ENCODE measurements around the gene RNF32. TPM values are rescaled to one million over a fixed set of nuclear protein-coding genes. Genes with fewer than 3 reads are reported as not detected.

Gene RNF32
- total and polyA plus RNA-seq, 4 experiments from 2014 or later = 1.3 to 2.0 (median 1.7) TPM

DNA sequence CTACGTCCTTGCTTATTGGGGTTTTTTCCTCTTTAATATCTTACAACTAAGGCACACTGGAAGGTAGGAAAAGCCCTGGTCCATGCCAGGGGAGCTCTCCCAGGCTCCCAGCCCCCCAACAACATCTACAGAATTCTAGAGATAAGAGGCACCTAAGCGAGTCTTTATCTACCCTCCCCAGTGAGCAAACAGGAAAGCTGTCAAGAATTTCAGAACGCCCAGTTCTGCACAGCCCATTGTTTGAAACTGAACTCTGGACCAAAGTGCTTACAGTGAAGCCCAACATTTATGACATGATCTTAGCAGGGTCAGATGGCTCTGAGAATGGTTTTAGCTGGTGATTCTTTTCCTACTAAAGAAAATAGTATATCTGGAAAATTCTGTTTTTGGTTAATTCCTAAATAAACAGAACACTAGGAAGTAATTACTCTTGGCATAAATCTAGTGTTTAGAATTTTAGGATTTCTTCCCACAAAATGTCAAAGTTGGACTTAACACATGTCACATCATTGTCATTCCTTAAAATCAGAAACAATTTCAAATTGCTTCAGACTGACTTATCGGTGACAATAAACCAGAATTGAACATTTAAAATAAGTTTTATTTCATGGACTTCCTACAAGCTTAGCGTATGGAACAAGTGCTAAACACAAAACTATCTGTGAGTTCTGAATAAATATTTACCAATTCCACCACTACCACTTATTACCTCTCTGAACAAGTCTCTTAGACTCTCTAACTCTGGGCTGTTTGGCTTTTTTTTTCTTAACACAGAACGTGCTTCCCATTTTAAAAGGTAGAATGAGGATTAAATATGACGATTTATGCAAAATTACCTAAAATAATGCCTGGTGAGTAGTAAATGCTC is 31.3 kb upstream of the RNF32 start:
- Mint-ChIP-seq H3K36me3 (peaks cover 0 to 2% of the 10 kb centered on the region in 2 donors), H3K9me3 (no peaks in the 10 kb centered on the region), H3K27me3 (peaks cover 8 to 15% of the 10 kb centered on the region in 2 donors), H3K4me1 (peaks cover 20 to 50% (median 29%) of the 10 kb centered on the region in 4 donors), H3K4me3 (peak overlapping the region in 7 of 8 donors; percentile 41 to 74 (median 58)), H3K27ac (peak overlapping the region in 3 of 7 donors; percentile 1 to 74 (median 24))
- H3K9me3 ChIP-seq (ENCODE audit: control insufficient read depth in 1 of 2, low read length in 2 of 2) = no peaks in the 10 kb centered on the region
- intact Hi-C loops (cut with micrococcal nuclease) = no loop called here
- no peak overlapping the region for H3K27ac ChIP-seq (ENCODE audit: low read depth, low read length)
- H3K27me3 ChIP-seq (ENCODE audit: insufficient read depth, low read length) = no peaks in the 10 kb centered on the region
- DNase-seq = no peak
- ChIA-PET POLR2A (ENCODE audit: partially characterized antibody) (no interaction called here), CTCF (ENCODE audit: partially characterized antibody) (no interaction called here)
- no peaks in the 10 kb centered on the region for H3K36me3 ChIP-seq (ENCODE audit: insufficient read depth, low read length)
- peaks cover 30% of the 10 kb centered on the region for H3K4me1 ChIP-seq (ENCODE audit: insufficient read depth, low read length)
- H3K4me3 ChIP-seq (ENCODE audit: low read length in 2 of 2) = no peak overlapping the region

DNA sequence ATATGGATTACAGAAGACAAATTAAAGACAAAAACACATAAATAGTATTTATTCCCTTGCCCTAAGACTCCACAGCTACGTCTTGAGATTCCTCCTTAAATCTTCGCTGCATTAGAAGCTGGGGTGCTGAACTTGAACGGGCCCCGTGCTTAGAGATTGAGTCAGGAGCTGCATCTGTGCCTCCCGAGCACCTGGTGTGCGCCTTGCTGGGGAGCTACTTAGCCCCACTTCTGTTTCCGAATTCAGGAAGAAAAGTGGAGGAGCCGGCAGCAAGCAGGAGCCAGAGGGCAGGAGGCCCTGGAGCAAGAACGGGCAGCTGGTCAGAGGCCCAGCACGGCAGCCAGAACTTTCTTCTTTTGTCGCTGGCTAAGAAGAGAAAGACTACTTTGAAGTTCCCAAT is 30.4 kb upstream of the RNF32 start:
- peaks cover 9 to 14% of the 10 kb centered on the region in 2 donors for H3K27me3 Mint-ChIP-seq
- peak overlapping the region in 1 of 8 donors; percentile 22 for H3K4me3 Mint-ChIP-seq
- no peak for DNase-seq
- intact Hi-C loops (cut with micrococcal nuclease) = no loop called here
- no peaks in the 10 kb centered on the region for H3K9me3 ChIP-seq (ENCODE audit: control insufficient read depth in 1 of 2, low read length in 2 of 2)
- ChIA-PET POLR2A (ENCODE audit: partially characterized antibody) (interaction anchor here (0.5 kb wide), 1 partner anchor 797 kb away, joined by 3 read pairs; no protein-coding TSS in a partner anchor), CTCF (ENCODE audit: partially characterized antibody) (interaction anchor here (0.6 kb wide), 1 partner anchor 276 kb away, joined by 3 read pairs; no protein-coding TSS in a partner anchor)
- H3K36me3 Mint-ChIP-seq = peaks cover 0 to 2% of the 10 kb centered on the region in 2 donors
- no peak overlapping the region for H3K27ac ChIP-seq (ENCODE audit: low read depth, low read length)
- no peaks in the 10 kb centered on the region for H3K9me3 Mint-ChIP-seq
- H3K4me1 ChIP-seq (ENCODE audit: insufficient read depth, low read length) = peaks cover 30% of the 10 kb centered on the region
- H3K27me3 ChIP-seq (ENCODE audit: insufficient read depth, low read length) = no peaks in the 10 kb centered on the region
- no peak overlapping the region for H3K27ac Mint-ChIP-seq
- peaks cover 23 to 57% (median 32%) of the 10 kb centered on the region in 4 donors for H3K4me1 Mint-ChIP-seq
- no peak overlapping the region for H3K4me3 ChIP-seq (ENCODE audit: low read length in 2 of 2)
- H3K36me3 ChIP-seq (ENCODE audit: insufficient read depth, low read length) = no peaks in the 10 kb centered on the region

DNA sequence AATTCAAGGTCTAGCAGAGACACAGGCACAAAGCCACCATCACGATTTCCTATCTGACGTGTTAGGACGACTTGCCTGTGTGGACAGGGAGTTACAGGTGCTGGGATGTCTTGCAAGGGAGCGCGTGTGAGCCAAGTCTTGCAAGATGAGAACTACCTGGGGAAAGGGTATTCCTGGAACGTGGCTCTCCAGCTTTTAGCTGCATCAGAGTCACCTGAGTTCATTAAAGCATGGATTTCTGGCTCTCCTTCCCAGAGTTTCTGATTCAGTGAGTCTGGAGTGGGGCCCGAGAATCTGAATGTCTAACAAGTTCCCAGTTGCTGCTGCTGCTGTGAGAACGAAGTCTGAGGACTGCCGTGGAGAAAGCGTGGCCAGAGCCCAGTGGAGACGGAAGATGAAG is 30.0 kb upstream of the RNF32 start:
- Mint-ChIP-seq H3K27ac (peak overlapping the region in 4 of 7 donors; percentile 12 to 65 (median 39)), H3K36me3 (peaks cover 0 to 2% of the 10 kb centered on the region in 2 donors)

DNA sequence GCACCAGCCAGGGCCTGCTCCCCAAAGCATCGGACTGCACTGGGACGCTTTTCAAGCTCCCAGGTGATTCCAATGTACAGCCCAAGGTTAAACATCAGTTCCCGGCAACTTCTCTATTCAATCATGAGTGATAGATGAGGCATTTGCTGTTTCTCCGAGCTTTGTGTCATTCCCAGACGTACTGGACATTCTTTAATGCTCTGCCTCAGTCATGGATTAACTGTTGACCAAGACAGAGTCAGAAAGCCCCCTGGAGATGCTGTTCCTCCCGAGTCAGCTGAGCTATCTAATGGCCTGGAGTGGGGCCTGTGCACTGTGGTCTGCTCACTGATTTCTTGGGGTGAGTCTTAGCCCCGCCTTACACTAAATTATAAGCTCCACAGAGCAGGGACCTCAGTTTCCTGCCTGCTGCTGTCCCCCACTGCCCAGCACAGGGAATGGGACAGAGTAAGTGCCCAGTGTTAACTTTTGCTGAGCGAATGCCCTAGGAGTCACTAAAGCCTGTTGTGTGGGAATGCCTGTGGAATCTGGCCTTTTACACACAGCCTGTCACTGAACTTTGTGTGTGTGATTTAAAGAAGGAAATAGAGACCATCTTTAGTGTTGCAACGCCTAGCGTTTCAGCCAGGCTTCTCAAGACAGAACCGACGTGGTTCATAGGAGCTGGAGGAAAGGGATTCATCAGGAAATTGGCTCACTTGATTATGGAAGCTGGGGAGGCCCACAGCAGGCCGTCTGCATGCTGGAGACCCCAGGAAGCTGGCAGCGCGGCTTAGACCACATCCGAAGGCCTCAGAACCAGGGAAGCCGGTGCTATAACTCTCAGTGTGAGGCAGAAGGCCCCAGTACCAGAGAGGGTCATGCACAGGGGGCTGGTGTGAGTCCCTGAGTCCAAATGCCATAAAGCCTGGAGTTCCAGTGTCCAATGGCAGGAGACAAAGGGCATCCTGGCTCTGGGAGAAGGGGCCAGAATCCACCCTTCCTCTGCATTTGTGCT is 29.3 kb upstream of the RNF32 start:
- intact Hi-C loops (cut with micrococcal nuclease) = no loop called here
- peaks cover 30% of the 10 kb centered on the region for H3K4me1 ChIP-seq (ENCODE audit: insufficient read depth, low read length)
- no peak for DNase-seq
- CTCF ChIA-PET (ENCODE audit: partially characterized antibody) = no interaction called here
- H3K4me3 ChIP-seq (ENCODE audit: low read length in 2 of 2) = no peak overlapping the region
- peaks cover 24 to 57% (median 33%) of the 10 kb centered on the region in 4 donors for H3K4me1 Mint-ChIP-seq
- peaks cover 16 to 18% of the 10 kb centered on the region in 2 donors for H3K27me3 Mint-ChIP-seq
- H3K9me3 ChIP-seq (ENCODE audit: control insufficient read depth in 1 of 2, low read length in 2 of 2) = no peaks in the 10 kb centered on the region
- H3K27ac Mint-ChIP-seq = peak overlapping the region in 4 of 7 donors; percentile 29 to 91 (median 88)
- peak overlapping the region in 2 of 8 donors; percentile 17 to 20 for H3K4me3 Mint-ChIP-seq
- peaks cover 0 to 2% of the 10 kb centered on the region in 2 donors for H3K36me3 Mint-ChIP-seq
- no peaks in the 10 kb centered on the region for H3K9me3 Mint-ChIP-seq
- H3K27ac ChIP-seq (ENCODE audit: low read depth, low read length) = no peak overlapping the region
- H3K27me3 ChIP-seq (ENCODE audit: insufficient read depth, low read length) = no peaks in the 10 kb centered on the region
- POLR2A ChIA-PET (ENCODE audit: partially characterized antibody) = no interaction called here
- H3K36me3 ChIP-seq (ENCODE audit: insufficient read depth, low read length) = no peaks in the 10 kb centered on the region

More for the DNA sequence above, 30.0 kb upstream of the RNF32 start:
- H3K27me3 Mint-ChIP-seq = peaks cover 13 to 14% of the 10 kb centered on the region in 2 donors
- CTCF ChIA-PET (ENCODE audit: partially characterized antibody) = no interaction called here
- Histone ChIP-seq H3K4me3 (ENCODE audit: low read length in 2 of 2) (no peak overlapping the region), H3K27me3 (ENCODE audit: insufficient read depth, low read length) (no peaks in the 10 kb centered on the region), H3K9me3 (ENCODE audit: control insufficient read depth in 1 of 2, low read length in 2 of 2) (no peaks in the 10 kb centered on the region), H3K36me3 (ENCODE audit: insufficient read depth, low read length) (no peaks in the 10 kb centered on the region), H3K4me1 (ENCODE audit: insufficient read depth, low read length) (peaks cover 30% of the 10 kb centered on the region), H3K27ac (ENCODE audit: low read depth, low read length) (no peak overlapping the region)
- POLR2A ChIA-PET (ENCODE audit: partially characterized antibody) = interaction anchor here (0.5 kb wide), 1 partner anchor 798 kb away, joined by 3 read pairs; no protein-coding TSS in a partner anchor
- intact Hi-C loops (cut with micrococcal nuclease) = no loop called here
- peaks cover 24 to 57% (median 33%) of the 10 kb centered on the region in 4 donors for H3K4me1 Mint-ChIP-seq
- DNase-seq = no peak
- H3K9me3 Mint-ChIP-seq = no peaks in the 10 kb centered on the region
- peak overlapping the region in 2 of 8 donors; percentile 20 to 22 for H3K4me3 Mint-ChIP-seq

DNA sequence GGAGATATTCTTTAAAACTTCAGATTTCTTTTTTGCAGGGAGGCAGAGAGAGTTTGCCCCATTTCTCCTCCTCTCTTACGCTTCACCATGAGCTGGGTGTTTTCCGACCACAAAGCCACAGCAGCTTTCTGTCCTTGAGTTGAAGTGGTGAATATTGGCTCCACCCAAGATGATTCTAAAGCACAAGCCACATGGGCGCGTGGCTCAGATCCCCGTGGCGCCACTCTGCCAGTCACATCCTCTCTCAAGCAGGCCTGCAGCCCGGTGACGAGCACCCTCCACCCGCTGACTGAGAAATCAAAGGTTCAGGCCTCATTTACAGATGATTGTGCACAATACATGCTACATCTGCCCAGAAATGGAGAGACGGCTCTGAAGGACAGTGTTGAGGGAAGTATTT is 27.6 kb upstream of the RNF32 start:
- H3K36me3 Mint-ChIP-seq = peaks cover 0 to 2% of the 10 kb centered on the region in 2 donors
- intact Hi-C loops (cut with micrococcal nuclease) = loop anchor here (1.0 kb wide), 1 partner anchor 27 kb away; the partner anchor contains the start of gene RNF32
- Histone ChIP-seq H3K27ac (ENCODE audit: low read depth, low read length) (no peak overlapping the region), H3K27me3 (ENCODE audit: insufficient read depth, low read length) (peaks cover 9% of the 10 kb centered on the region), H3K4me1 (ENCODE audit: insufficient read depth, low read length) (peaks cover 30% of the 10 kb centered on the region), H3K9me3 (ENCODE audit: control insufficient read depth in 1 of 2, low read length in 2 of 2) (no peaks in the 10 kb centered on the region), H3K4me3 (ENCODE audit: low read length in 2 of 2) (no peak overlapping the region), H3K36me3 (ENCODE audit: insufficient read depth, low read length) (no peaks in the 10 kb centered on the region)
- ChIA-PET CTCF (ENCODE audit: partially characterized antibody) (interaction anchor here (1.8 kb wide), 1 partner anchor 14 kb away, joined by 4 read pairs; no protein-coding TSS in a partner anchor), POLR2A (ENCODE audit: partially characterized antibody) (interaction anchor here (0.7 to 1.6 kb wide), 3 partner anchors 26 to 281 kb away, joined by 3 to 15 read pairs (median 4); partner anchors contain the start of genes LMBR1 and RNF32)
- H3K9me3 Mint-ChIP-seq = no peaks in the 10 kb centered on the region
- peaks cover 23 to 26% of the 10 kb centered on the region in 2 donors for H3K27me3 Mint-ChIP-seq
- H3K27ac Mint-ChIP-seq = peak overlapping the region; percentile 43 to 91 (median 88)
- H3K4me1 Mint-ChIP-seq = peaks cover 26 to 61% (median 40%) of the 10 kb centered on the region in 4 donors
- peak overlapping the region in 7 of 8 donors; percentile 2 to 72 (median 36) for H3K4me3 Mint-ChIP-seq
- peak; percentile 77 to 89 (median 83) for DNase-seq

DNA sequence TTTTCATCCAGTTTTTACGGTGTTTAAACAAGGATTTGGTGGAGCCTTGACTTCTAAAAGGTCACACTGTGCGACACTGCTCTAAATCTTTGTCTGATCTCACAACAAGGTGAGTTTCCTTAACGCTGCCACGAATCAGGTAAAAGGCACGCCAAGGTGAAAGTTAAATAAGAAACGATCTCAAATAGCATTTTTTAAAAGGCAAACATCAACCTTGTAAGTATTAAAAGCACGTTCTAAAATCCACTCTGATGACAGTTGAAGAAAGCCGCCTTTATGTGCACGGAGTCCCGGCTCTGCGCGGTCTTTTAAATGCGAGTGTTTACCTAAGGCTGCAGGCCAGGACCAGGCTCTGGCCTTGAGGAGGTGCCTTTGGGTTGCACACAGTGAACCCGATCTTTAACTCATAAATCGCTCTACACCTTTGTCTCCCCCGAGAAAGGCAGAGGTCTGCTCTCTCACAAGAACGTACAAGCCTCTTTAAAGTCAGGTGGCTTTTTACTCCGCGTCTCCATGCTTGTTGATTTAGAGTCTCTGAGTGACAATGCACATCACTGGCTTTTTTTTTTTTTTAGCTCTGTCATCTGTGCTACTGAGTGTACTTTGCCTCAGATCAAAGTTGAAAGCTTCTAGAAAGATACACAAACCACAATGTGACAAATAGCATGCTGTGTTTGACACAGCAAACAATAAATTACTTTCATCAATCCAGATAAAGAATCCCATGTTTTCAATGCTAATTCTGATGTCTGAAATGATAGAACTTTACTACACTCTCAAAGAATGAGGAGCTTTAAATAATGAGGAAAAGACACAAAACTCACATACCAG is 25.9 kb upstream of the RNF32 start:
- no peak for DNase-seq
- Histone ChIP-seq H3K27ac (ENCODE audit: low read depth, low read length) (no peak overlapping the region), H3K27me3 (ENCODE audit: insufficient read depth, low read length) (peaks cover 9% of the 10 kb centered on the region), H3K4me3 (ENCODE audit: low read length in 2 of 2) (no peak overlapping the region), H3K4me1 (ENCODE audit: insufficient read depth, low read length) (peaks cover 30% of the 10 kb centered on the region), H3K36me3 (ENCODE audit: insufficient read depth, low read length) (no peaks in the 10 kb centered on the region), H3K9me3 (ENCODE audit: control insufficient read depth in 1 of 2, low read length in 2 of 2) (no peaks in the 10 kb centered on the region)
- H3K9me3 Mint-ChIP-seq = no peaks in the 10 kb centered on the region
- ChIA-PET POLR2A (ENCODE audit: partially characterized antibody) (no interaction called here), CTCF (ENCODE audit: partially characterized antibody) (no interaction called here)
- peak overlapping the region in 1 of 7 donors; percentile 68 for H3K27ac Mint-ChIP-seq
- intact Hi-C loops (cut with micrococcal nuclease) = no loop called here
- H3K36me3 Mint-ChIP-seq = peaks cover 0 to 2% of the 10 kb centered on the region in 2 donors
- peaks cover 26 to 29% of the 10 kb centered on the region in 2 donors for H3K27me3 Mint-ChIP-seq
- H3K4me1 Mint-ChIP-seq = peaks cover 20 to 50% (median 34%) of the 10 kb centered on the region in 4 donors
- H3K4me3 Mint-ChIP-seq = no peak overlapping the region

All from CD4-positive, alpha-beta memory T cell (primary cell).